ENCODE data around the gene BFSP1.
A peak's percentile ranks its signal among the peaks of the same experiment; 100 is the strongest.

The BFSP1 gene

DNA sequence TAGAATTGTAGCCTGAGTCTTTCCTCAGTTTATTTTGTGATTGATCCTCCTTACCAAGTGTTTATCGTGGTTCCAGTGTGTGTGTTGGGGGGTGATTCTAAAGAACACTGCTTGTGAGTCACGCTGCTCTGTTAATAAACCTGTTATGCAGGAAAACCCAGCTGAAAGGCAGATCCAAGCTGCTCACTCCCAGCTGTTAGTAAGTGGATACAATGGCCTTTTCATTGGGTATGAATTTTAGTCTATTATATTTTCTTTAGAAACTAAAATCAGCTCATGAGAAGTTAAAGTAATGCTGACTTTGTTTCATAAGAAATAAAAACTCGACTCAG is 26.5 kb upstream of the BFSP1 start:
- no peak for DNase-seq (ENCODE audit: low read depth in 2 of 2)

DNA sequence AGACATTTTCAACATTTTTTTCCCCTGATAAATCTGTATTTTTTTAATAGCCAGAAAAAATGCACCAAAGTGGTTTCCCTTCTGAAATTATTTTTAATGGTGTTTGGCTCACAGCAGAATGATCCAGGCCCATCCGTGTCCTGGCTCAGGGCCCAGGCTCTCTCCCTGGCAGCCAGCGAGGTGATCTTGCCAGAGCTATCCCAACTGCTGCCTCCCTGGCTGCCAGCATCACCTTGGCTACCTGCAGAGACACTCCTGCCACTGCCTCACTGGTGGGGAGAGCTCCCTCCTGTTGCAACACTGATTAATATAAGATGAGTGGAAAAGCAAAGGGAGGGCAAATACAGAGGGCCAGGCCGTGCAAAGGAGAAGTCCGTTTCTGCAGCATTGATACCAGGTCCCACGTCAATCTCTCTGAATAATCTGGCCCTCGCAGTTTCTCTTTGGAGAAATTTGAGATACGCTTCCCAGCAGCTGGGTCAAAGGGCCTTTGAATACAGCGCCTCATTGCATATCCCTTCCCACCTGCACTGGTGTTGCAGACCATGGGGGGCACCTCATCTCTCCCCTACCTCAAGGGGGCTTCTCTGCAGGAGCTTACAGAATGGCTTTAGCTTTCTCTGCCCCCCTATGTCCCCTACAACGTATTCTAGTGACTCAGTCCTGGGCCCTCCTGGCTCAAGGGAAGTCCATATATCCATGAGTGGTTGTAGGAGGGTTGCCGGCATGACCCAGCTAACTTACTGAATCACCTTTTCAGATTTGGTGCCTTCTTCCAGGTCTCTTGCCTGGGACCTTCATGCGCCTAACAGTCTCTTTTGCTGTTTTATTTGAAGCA is 25.9 kb upstream of the BFSP1 start:
- no peak for DNase-seq (ENCODE audit: low read depth in 2 of 2)

DNA sequence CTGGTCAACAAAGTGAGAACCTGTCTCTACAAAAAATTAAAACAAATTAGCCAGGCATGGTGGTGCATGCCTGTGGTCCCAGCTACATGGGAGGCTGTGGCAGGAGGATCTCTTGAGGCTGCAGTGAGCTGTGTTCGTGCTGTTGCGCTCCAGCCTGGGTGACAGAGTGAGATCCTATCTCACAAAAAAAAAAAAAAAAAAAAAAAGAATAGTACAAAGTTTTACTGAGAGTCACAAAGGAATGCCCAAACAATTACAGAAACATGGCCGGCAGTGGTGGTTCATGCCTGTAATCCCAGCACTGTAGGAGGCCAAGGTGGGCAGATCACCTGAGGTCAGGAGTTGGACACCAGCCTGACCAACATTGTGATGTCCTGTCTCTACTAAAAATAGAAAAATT is 23.9 kb upstream of the BFSP1 start:
- no peak for DNase-seq (ENCODE audit: low read depth in 2 of 2)

DNA sequence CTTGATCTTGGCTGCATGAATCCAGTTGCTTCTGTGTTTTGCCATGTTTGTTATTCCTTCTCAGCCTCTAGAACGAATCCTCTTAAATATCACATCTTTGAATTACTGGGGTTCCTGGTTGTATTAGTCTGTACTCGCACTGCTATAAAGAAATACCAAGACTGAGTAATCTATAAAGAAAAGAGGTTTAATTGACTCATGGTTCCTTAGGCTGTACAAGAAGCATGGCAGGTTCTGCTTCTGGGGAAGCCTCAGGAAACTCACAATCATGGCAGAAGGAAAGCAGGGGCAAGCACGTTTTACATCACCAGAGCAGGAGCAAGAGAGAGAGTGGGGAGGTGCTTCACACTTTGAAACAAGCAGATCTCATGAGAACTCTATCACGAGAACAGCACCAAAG is 18.0 kb upstream of the BFSP1 start:
- no peak for DNase-seq (ENCODE audit: low read depth in 2 of 2)

DNA sequence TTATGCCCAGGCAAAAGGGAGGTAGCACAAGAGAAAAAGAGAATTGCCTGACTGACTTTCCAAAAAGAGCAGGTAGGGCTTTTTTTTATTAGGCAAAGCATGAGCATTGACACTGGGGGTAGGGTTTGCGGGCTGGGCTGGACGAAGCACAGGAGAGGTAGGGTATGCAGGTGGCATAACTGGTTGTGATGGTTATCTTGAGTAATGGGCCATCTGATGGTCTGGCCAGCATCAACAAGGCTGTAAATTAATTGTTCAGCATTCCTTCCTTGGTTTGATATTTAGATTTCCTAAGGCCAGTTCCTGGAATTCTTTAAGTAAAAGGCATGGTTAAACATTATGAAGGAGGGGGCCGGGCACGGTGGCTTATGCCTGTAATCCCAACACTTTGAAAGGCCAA is 13.9 kb upstream of the BFSP1 start:
- no peak for DNase-seq (ENCODE audit: low read depth in 2 of 2)

DNA sequence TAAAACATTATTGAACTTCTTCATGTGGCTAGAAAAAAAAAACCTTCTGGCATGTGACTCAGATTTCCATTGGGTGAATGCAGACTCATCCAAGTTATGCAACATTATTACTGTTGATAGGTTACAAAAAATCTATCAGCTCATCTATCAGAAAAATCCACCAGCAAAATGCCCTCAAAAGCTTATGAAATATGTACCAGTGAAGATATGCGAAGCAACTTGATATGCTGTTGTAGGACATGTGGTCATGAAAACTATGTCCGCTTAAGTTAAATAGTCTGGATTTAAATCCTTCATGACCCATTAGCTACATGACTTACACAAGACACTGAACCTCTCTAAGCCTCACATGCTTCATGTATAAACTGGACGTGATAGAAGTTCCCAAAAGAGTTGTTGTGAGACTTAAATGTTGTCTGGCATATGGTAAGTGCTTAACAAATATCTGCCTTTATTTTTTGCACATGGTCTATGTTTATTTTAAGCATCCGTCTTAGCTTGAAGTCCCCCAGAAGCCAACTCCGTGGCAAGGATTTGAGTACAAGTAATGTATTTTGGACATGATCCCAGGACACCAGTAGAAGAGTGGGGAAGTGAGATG is 12.5 kb upstream of the BFSP1 start:
- no peak for DNase-seq (ENCODE audit: low read depth in 2 of 2)

DNA sequence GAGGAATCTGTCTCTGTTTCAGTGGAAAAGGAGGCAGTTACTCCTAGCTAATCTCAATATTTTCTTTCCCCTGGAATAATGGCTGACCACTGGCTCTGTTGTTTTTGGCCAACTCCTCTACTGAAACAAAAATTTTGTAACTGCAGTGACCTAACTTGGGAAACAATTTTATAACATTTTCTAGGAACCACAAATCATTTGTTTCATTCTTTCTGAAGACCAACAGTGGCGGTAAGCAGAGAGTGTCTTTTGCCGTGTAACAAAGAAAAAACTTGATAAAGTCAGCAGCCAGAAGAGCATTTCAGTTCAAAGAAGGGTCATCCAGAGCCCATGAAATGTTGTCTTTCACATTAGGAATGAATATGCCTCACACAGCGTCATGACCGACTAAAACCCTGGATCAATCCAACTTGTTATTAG is 11.8 kb upstream of the BFSP1 start:
- DNase-seq (ENCODE audit: low read depth in 2 of 2) = no peak

DNA sequence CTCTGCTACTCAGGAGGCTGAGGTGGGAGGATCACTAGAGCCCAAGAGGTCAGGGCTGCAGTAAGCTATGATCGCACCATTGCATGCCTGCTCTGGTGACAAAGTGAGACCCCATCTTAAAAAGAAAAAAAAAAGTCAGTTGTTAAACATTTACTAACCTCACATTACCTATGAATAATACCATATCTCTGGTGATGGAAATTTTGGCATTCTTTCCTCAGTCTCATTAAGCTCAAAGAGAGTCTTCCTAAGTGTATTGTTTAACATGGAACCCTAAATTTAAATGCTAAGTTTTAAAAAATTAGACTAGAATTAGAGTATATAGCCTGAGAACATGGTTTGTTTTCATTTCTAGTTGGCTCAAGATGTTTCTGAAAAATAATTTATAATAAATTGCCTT is 11.3 kb upstream of the BFSP1 start:
- DNase-seq (ENCODE audit: low read depth in 2 of 2) = no peak

DNA sequence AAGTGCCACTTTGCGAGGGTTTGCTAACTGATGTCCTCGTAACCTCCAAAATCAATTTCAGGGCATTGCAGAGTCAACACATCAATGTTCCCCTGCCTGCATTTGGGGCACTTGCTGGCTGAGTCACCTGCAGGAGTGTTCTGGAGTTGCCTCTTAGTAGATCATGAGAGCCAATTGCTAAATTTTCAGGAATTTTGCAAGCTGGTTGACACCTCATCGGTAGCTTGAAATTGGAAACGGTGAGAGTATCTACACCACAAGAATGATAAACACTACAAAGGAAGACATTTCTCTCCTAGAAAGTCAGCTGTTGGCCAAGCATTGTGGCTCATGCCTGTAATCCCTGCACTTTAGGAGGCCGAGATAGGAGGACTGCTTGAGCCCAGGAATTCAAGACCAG is 10.8 kb upstream of the BFSP1 start:
- DNase-seq (ENCODE audit: low read depth in 2 of 2) = no peak

DNA sequence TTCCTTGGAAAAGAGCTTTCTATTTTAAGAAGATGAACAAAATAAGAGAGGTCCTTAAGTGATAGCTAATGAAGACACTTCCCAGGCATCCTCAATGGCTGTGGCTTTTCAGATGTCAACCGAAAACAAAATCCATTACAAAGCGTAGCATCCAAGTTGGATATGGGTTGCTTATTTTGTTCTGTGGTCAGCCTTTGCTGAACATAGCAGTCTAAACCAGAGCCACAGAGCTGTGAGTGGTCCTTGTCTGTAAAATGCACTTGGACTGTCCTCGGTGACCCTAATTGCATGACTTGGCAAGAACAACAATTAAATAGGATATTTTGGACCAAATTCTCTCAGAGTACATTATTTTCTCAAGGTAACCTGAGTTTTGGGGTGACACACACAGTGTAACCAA is 10.4 kb upstream of the BFSP1 start:
- DNase-seq (ENCODE audit: low read depth in 2 of 2) = no peak

DNA sequence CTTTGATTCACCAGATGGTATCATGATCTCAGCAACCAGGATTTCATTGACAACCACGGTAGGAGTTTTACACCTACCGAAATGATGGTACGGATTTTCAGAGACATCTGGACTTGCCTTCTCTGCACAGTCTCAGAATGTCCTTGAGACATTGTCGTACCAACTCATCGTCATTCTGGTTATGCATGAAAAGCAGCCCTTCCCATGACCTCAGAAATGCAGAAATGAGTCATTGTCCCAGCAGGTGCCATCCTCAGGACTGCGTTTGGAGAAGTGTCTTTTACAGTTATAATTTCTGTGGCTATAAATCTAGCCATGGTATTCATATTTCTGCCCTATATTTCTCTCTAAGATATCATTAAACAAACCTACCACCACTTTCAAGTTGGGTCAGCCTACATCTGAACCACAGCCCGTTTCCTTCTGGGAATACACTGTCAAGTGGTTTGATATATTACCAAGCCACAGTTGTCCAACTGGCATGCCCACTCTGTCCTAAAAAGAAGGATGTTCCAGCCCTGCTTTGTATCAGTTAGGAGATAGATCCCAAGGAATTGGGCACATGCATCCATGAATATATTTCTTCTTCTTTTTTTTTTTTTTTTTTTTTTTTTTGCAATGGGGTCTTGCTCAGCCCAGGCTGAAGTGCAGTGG is 7.5 kb upstream of the BFSP1 start:
- DNase-seq (ENCODE audit: low read depth in 2 of 2) = no peak

DNA sequence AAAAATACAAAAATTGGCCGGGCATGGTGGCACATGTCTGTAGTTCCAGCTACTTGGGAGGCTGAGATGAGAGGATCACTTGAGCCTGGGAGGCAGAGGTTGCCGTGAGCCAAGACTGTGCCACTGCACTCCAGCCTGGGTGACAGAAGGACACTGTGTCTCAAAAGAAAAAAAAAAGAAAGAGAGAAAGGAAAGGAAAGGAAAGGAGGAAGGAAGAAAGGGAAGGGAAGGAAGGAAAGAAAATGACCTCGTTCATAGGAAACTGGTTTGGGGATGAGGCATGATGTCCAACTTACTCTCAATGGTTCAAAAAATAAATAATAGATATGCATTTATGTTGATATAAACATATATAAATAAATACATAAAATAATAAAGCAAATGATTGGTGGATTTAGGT is 6.8 kb upstream of the BFSP1 start:
- no peak for DNase-seq (ENCODE audit: low read depth in 2 of 2)

DNA sequence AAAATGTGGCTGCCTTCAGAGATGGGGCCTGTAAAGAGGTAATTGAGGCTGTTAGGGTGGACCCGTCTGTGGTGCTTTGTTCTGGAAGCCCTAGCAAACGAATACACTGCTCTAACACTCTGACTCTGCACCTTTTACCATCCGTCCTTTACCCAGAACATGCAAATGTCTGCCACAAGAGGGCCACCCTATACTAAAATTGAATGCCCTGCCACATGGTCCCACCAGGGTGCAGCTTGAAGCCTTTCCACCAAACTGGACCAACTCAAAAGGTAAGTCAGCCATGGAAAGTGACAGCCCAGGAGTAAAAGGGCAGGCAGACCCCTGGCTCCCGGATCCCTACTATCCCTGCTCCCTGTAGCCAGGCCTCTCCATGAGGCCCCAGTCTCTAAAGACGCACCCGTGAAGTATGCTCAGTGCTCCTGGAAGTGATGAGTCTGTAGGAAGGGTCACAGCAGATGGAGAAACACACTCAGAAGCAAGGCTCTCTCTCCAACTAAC is 5.8 kb upstream of the BFSP1 start:
- peak; percentile 40 to 42 for DNase-seq (ENCODE audit: low read depth in 2 of 2)

DNA sequence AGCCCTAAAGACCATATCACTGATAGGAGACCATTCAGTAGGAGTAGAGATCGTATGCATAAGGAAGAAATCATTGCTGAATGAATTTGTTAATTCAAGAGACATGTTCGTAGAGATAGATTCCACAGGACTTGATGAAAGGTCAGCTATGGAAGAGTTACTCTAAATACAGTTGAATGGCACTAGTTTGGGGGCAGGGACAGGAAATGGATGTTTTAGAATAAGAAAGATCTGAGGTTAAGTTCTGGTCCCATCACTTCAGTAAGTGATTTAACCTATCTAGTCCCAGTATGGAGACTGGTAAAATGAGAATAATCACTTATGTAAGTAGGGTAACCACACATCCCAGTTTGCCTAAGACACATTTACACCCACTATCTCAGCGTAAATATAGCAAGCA is 2.9 kb upstream of the BFSP1 start:
- no peak for DNase-seq (ENCODE audit: low read depth in 2 of 2)

DNA sequence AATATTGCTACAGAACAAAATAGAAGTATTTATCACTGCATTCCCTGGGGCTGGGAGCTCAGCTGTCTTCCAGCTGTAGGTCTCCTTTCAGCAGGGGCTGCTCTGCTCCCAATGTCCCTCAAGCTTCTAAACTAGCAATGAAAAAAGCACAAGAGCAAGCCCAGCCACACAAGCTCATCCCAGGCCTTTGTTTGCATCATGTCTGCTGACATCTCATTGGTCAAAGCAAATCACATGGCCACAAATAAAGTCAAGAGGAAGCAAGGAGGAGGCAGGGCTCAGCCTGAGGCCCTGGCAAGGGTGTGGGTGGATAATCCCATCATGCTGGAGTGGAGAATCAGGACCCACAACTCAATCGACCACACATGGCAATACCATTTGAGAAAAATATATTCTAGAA is 2.2 kb upstream of the BFSP1 start:
- DNase-seq (ENCODE audit: low read depth in 2 of 2) = no peak

DNA sequence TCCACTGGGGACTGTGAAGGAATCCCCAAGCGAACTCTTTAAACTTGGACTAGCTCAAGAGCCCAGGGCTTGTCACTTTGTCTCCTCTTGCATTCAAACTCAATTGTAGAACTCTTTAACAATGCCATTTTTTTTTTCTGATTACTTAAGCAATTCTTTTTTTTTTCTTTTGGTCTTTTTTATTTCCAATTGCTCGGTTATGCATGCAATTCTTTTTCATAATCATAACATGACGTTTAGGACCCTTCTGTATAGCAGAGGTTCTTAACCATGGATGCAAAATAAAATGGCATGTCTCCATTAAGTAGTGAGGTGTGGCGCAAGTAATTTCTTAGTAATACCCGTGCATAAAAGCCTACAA is 466 bp upstream of the BFSP1 start:
- DNase-seq (ENCODE audit: low read depth in 2 of 2) = no peak

DNA sequence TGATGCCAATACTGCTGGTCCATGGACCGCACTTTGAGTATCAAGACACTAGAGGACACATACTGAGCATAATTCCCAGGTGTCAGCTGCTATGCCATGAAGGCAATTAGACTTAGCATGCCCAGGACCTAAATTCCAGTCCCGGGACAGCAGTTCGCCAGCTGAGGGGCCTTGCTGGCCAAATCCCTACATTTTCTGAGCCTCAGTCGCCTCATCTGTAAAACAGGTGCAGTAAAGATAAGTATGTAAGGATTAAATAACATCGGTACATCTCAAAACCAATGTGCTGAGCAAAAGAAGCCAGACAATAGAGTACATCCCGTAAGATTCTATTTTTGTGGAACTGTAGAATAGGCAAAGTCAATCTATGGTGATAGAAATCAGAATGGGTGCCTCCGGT is 1.0 kb downstream of the BFSP1 start:
- DNase-seq (ENCODE audit: low read depth in 2 of 2) = no peak

DNA sequence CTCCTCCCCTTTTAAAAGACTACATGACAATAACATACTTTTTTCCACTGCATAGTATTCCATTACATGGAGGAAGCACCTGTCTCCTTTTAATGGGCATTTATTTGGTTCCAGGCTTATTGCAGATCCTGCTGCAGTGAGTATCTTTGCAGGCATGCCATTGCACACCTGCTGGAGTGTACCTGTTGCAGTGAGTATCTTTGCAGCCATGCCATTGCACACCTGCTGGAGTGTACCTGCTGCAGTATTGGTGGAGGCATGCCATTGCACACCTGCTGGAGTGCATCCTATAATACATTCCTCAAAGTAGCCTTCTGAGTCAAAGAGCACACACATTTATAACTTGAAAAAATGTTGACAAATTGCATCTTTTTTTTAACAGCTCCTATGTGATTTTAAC is 1.6 kb downstream of the BFSP1 start:
- DNase-seq (ENCODE audit: low read depth in 2 of 2) = no peak

DNA sequence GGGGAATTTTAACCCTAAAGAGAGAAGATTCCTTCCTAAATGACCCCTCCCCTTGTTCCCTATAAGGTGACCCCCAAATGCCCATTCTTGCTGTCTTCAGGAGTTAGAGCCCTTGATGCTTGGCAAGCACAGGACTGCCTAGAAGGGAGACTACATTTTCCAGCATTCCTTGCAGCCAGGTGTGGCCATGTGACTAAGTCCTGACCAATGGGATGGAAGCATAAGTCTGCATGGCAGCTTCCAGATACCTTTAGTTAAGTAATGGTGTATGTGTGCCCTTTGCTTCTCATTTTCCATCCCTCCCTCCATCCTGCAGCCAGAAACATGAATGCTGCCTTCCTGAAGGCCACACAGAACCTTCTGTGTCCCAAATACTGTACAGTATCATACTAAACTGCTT is 5.5 kb downstream of the BFSP1 start:
- DNase-seq (ENCODE audit: low read depth in 2 of 2) = no peak

DNA sequence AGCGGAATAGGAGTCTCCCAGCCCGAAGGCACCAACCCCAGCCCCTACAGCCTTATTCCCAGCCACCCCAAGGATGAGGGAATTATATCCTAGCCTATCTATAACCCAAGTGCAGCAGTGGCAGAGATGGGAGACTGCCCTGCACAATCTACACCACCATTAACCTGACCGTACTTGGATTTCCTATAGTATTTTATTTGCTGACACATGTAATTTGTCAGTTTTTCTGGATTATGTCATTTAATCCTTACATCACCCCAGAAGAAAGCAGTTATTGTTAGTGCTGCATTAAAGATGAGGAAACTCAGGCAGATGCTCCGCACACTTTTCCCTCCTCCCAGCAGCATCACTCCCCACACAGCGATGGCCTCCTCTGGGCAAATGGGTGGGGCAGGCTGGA is 6.0 kb downstream of the BFSP1 start:
- DNase-seq (ENCODE audit: low read depth in 2 of 2) = no peak

DNA sequence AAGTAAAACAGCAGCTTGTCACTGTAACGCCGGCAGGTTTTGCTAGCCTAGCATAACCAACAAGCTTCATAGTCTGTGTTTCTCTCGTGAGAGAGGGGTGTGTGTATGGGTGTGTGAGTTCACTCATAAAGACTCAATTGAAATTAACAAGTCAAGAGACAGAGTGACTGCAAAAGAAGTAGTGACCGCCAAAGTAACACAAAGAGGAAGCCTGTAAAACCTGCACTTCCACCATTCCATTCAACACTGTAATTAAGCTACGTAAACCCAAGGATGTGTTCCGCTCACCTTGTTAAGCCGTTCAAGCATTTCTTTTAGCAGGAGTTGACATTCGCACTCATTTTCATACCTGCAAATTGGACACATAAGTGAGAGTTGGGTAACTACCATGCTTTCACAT is 6.6 kb downstream of the BFSP1 start:
- no peak for DNase-seq (ENCODE audit: low read depth in 2 of 2)

DNA sequence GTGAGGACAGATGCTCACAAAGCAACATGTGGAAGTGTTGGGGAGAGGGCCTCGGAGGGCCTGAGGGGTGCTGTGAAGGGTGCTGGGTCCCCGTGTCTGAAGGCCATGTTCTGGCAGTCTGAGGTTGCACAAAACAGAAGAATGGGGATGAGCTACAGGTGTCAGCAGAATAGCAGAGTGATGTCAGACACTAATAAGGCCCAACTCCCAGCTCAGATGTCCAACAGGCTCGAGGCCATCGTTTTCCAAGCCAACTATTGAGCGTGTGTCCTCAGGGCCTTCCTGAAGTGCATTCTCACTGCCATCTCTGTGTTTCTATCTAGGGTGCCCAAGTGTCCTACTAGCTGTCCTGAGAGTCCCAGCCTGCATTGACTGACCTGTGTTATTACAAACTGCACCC is 7.9 kb downstream of the BFSP1 start:
- DNase-seq (ENCODE audit: low read depth in 2 of 2) = no peak

DNA sequence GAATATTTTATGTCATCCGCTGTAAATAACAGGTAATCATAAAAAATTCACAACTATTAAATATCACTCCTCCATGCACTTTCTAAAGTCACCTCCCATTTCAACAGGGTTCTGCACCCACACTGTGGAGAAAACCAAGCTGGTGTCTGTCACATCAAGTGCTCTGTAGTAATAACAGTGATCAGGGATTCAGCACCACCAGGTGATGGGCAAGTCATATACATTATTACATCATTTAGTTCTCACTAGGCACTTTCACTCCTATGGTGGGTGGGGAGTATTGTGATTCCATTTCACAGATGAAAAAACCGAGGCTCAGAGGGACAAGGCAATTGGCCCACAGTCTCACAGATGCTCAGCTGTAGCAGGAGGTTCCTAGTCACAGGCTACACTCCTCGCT is 8.7 kb downstream of the BFSP1 start:
- DNase-seq (ENCODE audit: low read depth in 2 of 2) = no peak

Measured in activated CD4-positive, alpha-beta T cell treated with anti-CD3 and anti-CD28 coated beads for 24 hours (primary cell).